ENCODE results near the gene CXCR2. TPM values are rescaled to one million over a fixed set of nuclear protein-coding genes. Genes with fewer than 3 reads are reported as not detected.
"Not testable (repeated sequence)": the region's sequence is repeated elsewhere in the genome, so short reads cannot be mapped to it uniquely, and the experiment has no call there.

CXCR2 gene
- total RNA-seq: 0.39 and 1.3 TPM in 2 replicates

GRCh38 chr2:218125626-218126080, at the start of gene CXCR2:
TSS of gene CXCR2 (plus strand) at chr2:218126028. CDS start at chr2:218134802, 8,774 bp downstream.
- intact Hi-C loops (cut with micrococcal nuclease): no loop called here

GRCh38 chr2:218077464-218078216, 48.2 kb upstream of the CXCR2 start:
- intact Hi-C loops (cut with micrococcal nuclease): no loop called here

GRCh38 chr2:218079943-218080913, 45.6 kb upstream of the CXCR2 start:
- intact Hi-C loops (cut with micrococcal nuclease): loop anchor here (10.0 kb wide), 1 partner anchor 85 kb away; the partner anchor contains the start of gene CXCR1

GRCh38 chr2:218081063-218081462, 44.8 kb upstream of the CXCR2 start:
- intact Hi-C loops (cut with micrococcal nuclease): loop anchor here (10.0 kb wide), 1 partner anchor 84 kb away; the partner anchor contains the start of gene CXCR1

- intact Hi-C loops (cut with micrococcal nuclease): loop anchor here (10.0 kb wide), 1 partner anchor 83 kb away; the partner anchor contains the start of gene CXCR1
These were observed 44.1 kb upstream of the CXCR2 start for GRCh38 chr2:218081695-218082094.

GRCh38 chr2:218082586-218083351, 43.1 kb upstream of the CXCR2 start:
- intact Hi-C loops (cut with micrococcal nuclease): loop anchor here (10.0 kb wide), 1 partner anchor 82 kb away; the partner anchor contains the start of gene CXCR1

GRCh38 chr2:218083352-218083676, 42.5 kb upstream of the CXCR2 start:
- intact Hi-C loops (cut with micrococcal nuclease): loop anchor here (10.0 kb wide), 1 partner anchor 81 kb away; the partner anchor contains the start of gene CXCR1

- intact Hi-C loops (cut with micrococcal nuclease): loop anchor here (10.0 kb wide), 1 partner anchor 78 kb away; the partner anchor contains the start of gene CXCR1
These were observed 39.4 kb upstream of the CXCR2 start for GRCh38 chr2:218086478-218086877.

- intact Hi-C loops (cut with micrococcal nuclease): loop anchor here (10.0 kb wide), 1 partner anchor 76 kb away; the partner anchor contains the start of gene CXCR1
These were observed 36.6 kb upstream of the CXCR2 start for GRCh38 chr2:218089259-218089658.

- intact Hi-C loops (cut with micrococcal nuclease): no loop called here
These were observed 34.1 kb upstream of the CXCR2 start for GRCh38 chr2:218091746-218092145.

- intact Hi-C loops (cut with micrococcal nuclease): no loop called here
These were observed 31.9 kb upstream of the CXCR2 start for GRCh38 chr2:218093879-218094278.

GRCh38 chr2:218095853-218096252, 30.0 kb upstream of the CXCR2 start:
- intact Hi-C loops (cut with micrococcal nuclease): no loop called here

- intact Hi-C loops (cut with micrococcal nuclease): no loop called here
These were observed 27.9 kb upstream of the CXCR2 start for GRCh38 chr2:218097975-218098374.

- intact Hi-C loops (cut with micrococcal nuclease): not testable (repeated sequence)
These were observed 17.0 kb upstream of the CXCR2 start for GRCh38 chr2:218108834-218109233.

- intact Hi-C loops (cut with micrococcal nuclease): not testable (repeated sequence)
These were observed 4.0 kb upstream of the CXCR2 start for GRCh38 chr2:218121789-218122188.

GRCh38 chr2:218122286-218122685, 3.5 kb upstream of the CXCR2 start:
- intact Hi-C loops (cut with micrococcal nuclease): not testable (repeated sequence)

- intact Hi-C loops (cut with micrococcal nuclease): no loop called here
These were observed 1.8 kb upstream of the CXCR2 start for GRCh38 chr2:218123986-218124385.

GRCh38 chr2:218125095-218125494, 733 bp upstream of the CXCR2 start:
- intact Hi-C loops (cut with micrococcal nuclease): no loop called here

GRCh38 chr2:218127929-218128455, 2.2 kb downstream of the CXCR2 start:
- intact Hi-C loops (cut with micrococcal nuclease): no loop called here

GRCh38 chr2:218128781-218129457, 3.1 kb downstream of the CXCR2 start:
- intact Hi-C loops (cut with micrococcal nuclease): no loop called here

Data from T-helper 2 cell treated with Interferon-gamma antibody and Interleukin-4, amounts not matched to agents 100 ng/mL and 5 ng/mL, for 36 hours (primary cell).